DMS 273 (cell line): Measurements from ENCODE around the gene HELZ2.

Experiments
- DNase-seq: peaks from one replicate; lab custom pipeline; 2025; ENCODE audit not compliant: unreplicated experiment; lab: John Stamatoyannopoulos, UW

The HELZ2 gene

DNA sequence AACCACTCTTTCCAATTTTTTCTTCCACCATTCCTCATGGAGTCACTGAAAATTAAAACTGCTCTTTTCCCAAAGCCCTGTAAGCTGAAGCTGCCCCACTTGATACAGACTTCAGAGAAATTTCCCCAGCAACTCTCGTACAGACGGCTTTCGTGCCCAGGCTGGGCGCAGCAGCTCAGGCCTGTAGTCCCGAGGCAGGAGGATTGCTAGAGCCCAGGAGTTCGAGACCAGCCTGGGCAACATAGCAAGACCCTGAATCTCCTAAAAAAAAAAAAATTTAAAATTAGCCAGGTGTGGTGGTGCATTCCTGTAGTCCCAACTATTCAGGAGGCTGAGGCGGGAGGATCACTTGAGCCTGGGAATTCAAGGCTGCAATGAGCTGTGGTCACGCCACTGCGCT lies 46.9 kb downstream of the HELZ2 start:
- no peak for DNase-seq

DNA sequence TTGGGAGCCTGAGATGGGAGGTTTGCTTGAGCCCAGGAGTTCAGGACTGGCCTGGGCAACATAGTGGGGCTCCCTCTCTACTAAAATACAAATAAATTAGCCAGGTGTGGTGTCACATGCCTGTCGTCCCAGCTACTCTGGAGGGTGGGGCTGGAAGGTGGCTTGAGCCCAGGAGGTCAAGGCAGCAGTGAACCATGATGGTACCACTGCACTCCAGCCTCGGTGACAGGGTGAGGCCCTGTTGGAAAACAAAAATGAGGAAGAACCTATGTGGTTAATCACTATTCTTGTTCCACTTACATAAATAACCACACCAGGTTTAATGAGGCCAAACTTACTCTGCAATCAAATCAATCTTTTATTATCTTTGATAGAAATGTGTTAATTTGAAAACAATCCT lies 48.1 kb downstream of the HELZ2 start:
- no peak for DNase-seq

DNA sequence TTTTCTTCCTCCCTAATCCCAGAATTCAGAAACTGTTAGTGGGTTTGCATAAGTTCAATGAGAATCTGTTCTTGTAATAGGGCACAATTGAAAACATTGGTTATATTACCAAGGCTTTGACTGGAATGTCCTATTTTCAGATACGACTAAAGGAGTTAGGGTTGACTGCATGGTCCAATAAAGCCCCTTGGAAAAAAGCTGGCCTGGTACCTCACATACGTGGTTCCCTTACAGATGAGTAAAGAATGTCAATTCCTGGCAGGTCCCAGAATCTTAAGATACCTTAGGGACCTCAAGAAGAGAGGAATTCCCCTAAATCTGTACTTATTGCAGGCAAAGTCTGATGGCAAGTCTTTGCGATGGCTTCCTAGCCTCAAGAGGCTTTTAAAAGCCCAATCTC lies 48.9 kb downstream of the HELZ2 start:
- DNase-seq, result no peak
